ENCODE data around the gene RCBTB1.

Gene RCBTB1

GRCh38 chr13:49561062-49561410 lies 24.3 kb downstream of the RCBTB1 start:
- no peak for DNase-seq (ENCODE audit: extremely low read depth in 1 of 2, low read depth in 1 of 2)

GRCh38 chr13:49560270-49561061 lies 24.9 kb downstream of the RCBTB1 start:
- no peak for DNase-seq (ENCODE audit: extremely low read depth in 1 of 2, low read depth in 1 of 2)

- no peak for DNase-seq (ENCODE audit: extremely low read depth in 1 of 2, low read depth in 1 of 2)
Observed at GRCh38 chr13:49559006-49559405, 26.4 kb downstream of the RCBTB1 start.

- no peak for DNase-seq (ENCODE audit: extremely low read depth in 1 of 2, low read depth in 1 of 2)
Observed at GRCh38 chr13:49554387-49554786, 31.0 kb downstream of the RCBTB1 start.

- no peak for DNase-seq (ENCODE audit: extremely low read depth in 1 of 2, low read depth in 1 of 2)
Observed at GRCh38 chr13:49553888-49554287, 31.5 kb downstream of the RCBTB1 start.

GRCh38 chr13:49550942-49551644 lies 34.3 kb downstream of the RCBTB1 start:
- DNase-seq (ENCODE audit: extremely low read depth in 1 of 2, low read depth in 1 of 2): no peak

GRCh38 chr13:49549289-49549688 lies 36.1 kb downstream of the RCBTB1 start:
- DNase-seq (ENCODE audit: extremely low read depth in 1 of 2, low read depth in 1 of 2): no peak

GRCh38 chr13:49546561-49546960 lies 38.8 kb downstream of the RCBTB1 start:
- DNase-seq (ENCODE audit: extremely low read depth in 1 of 2, low read depth in 1 of 2): no peak

- no peak for DNase-seq (ENCODE audit: extremely low read depth in 1 of 2, low read depth in 1 of 2)
Observed at GRCh38 chr13:49545661-49546060, 39.7 kb downstream of the RCBTB1 start.

GRCh38 chr13:49543656-49544055 lies 41.7 kb downstream of the RCBTB1 start:
- no peak for DNase-seq (ENCODE audit: extremely low read depth in 1 of 2, low read depth in 1 of 2)

GRCh38 chr13:49540552-49540951 lies 44.8 kb downstream of the RCBTB1 start:
- no peak for DNase-seq (ENCODE audit: extremely low read depth in 1 of 2, low read depth in 1 of 2)

- DNase-seq (ENCODE audit: extremely low read depth in 1 of 2, low read depth in 1 of 2): no peak
Observed at GRCh38 chr13:49539746-49540145, 45.6 kb downstream of the RCBTB1 start.

- DNase-seq (ENCODE audit: extremely low read depth in 1 of 2, low read depth in 1 of 2): no peak
Observed at GRCh38 chr13:49539313-49539712, 46.0 kb downstream of the RCBTB1 start.

- no peak for DNase-seq (ENCODE audit: extremely low read depth in 1 of 2, low read depth in 1 of 2)
Observed at GRCh38 chr13:49538404-49538803, 47.0 kb downstream of the RCBTB1 start.

- DNase-seq (ENCODE audit: extremely low read depth in 1 of 2, low read depth in 1 of 2): no peak
Observed at GRCh38 chr13:49536144-49536873, 49.0 kb downstream of the RCBTB1 start.

- no peak for DNase-seq (ENCODE audit: extremely low read depth in 1 of 2, low read depth in 1 of 2)
Observed at GRCh38 chr13:49533591-49534269, 51.6 kb downstream of the RCBTB1 start.

GRCh38 chr13:49533011-49533410 lies 52.3 kb downstream of the RCBTB1 start:
- DNase-seq (ENCODE audit: extremely low read depth in 1 of 2, low read depth in 1 of 2): no peak

- no peak for DNase-seq (ENCODE audit: extremely low read depth in 1 of 2, low read depth in 1 of 2)
Observed at GRCh38 chr13:49532593-49532992, 52.8 kb downstream of the RCBTB1 start.

- no peak for DNase-seq (ENCODE audit: extremely low read depth in 1 of 2, low read depth in 1 of 2)
Observed at GRCh38 chr13:49530457-49530856, 54.9 kb downstream of the RCBTB1 start.

- no peak for DNase-seq (ENCODE audit: extremely low read depth in 1 of 2, low read depth in 1 of 2)
Observed at GRCh38 chr13:49528161-49528560, 57.2 kb downstream of the RCBTB1 start.

GRCh38 chr13:49527123-49527522 lies 58.2 kb downstream of the RCBTB1 start:
- DNase-seq (ENCODE audit: extremely low read depth in 1 of 2, low read depth in 1 of 2): no peak
